ENCODE data around the gene KCNK1. TPM values are rescaled to one million over a fixed set of nuclear protein-coding genes. Genes with fewer than 3 reads are reported as not detected.

The KCNK1 gene
- total and polyA plus RNA-seq, 2 of the 13 experiments (the other 11 are each of a cell fraction or from before 2014, with no cell fraction given), result not detected

- no peaks in the 10 kb centered on the region for H3K9me3 ChIP-seq (ENCODE audit: low read length)
- H3K27ac ChIP-seq (ENCODE audit: extremely low read length, insufficient read depth, low read length), result no peak overlapping the region
- no peak for TF ChIP-seq MAX (IDR thresholded peaks at IDR 0.05)
- TF ChIP-seq ZNF75D (CRISPR knock-in tag; IDR thresholded peaks at IDR 0.05; ENCODE audit: borderline replicate concordance), result no peak
- TF ChIP-seq HOXA3 (CRISPR knock-in tag; IDR thresholded peaks at IDR 0.05), result no peak
- TF ChIP-seq, protein P1, sequence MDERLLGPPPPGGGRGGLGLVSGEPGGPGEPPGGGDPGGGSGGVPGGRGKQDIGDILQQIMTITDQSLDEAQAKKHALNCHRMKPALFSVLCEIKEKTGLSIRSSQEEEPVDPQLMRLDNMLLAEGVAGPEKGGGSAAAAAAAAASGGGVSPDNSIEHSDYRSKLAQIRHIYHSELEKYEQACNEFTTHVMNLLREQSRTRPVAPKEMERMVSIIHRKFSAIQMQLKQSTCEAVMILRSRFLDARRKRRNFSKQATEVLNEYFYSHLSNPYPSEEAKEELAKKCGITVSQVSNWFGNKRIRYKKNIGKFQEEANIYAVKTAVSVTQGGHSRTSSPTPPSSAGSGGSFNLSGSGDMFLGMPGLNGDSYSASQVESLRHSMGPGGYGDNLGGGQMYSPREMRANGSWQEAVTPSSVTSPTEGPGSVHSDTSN (CRISPR knock-in tag; IDR thresholded peaks at IDR 0.05), result no peak
- TF ChIP-seq SNAPC2 (CRISPR knock-in tag; IDR thresholded peaks at IDR 0.05), result no peak
- TF ChIP-seq SIX1 (CRISPR knock-in tag; IDR thresholded peaks at IDR 0.05; ENCODE audit: borderline replicate concordance), result no peak
- no peak for TF ChIP-seq ZNF33B (CRISPR knock-in tag; IDR thresholded peaks at IDR 0.05)
- TF ChIP-seq SP4 (CRISPR knock-in tag; IDR thresholded peaks at IDR 0.05), result no peak
- TF ChIP-seq ZNF543 (CRISPR knock-in tag; IDR thresholded peaks at IDR 0.05), result no peak
- no peak for TF ChIP-seq NR2F6 (IDR thresholded peaks at IDR 0.05)
- TF ChIP-seq NR2F6 (CRISPR knock-in tag; IDR thresholded peaks at IDR 0.05), result no peak
- no peak for TF ChIP-seq NR3C1 (CRISPR knock-in tag; IDR thresholded peaks at IDR 0.05)
- TF ChIP-seq HOXA5 (CRISPR knock-in tag; IDR thresholded peaks at IDR 0.05), result no peak
- no peak for TF ChIP-seq HDAC2 (CRISPR knock-in tag; IDR thresholded peaks at IDR 0.05)
- TF ChIP-seq, protein P2, sequence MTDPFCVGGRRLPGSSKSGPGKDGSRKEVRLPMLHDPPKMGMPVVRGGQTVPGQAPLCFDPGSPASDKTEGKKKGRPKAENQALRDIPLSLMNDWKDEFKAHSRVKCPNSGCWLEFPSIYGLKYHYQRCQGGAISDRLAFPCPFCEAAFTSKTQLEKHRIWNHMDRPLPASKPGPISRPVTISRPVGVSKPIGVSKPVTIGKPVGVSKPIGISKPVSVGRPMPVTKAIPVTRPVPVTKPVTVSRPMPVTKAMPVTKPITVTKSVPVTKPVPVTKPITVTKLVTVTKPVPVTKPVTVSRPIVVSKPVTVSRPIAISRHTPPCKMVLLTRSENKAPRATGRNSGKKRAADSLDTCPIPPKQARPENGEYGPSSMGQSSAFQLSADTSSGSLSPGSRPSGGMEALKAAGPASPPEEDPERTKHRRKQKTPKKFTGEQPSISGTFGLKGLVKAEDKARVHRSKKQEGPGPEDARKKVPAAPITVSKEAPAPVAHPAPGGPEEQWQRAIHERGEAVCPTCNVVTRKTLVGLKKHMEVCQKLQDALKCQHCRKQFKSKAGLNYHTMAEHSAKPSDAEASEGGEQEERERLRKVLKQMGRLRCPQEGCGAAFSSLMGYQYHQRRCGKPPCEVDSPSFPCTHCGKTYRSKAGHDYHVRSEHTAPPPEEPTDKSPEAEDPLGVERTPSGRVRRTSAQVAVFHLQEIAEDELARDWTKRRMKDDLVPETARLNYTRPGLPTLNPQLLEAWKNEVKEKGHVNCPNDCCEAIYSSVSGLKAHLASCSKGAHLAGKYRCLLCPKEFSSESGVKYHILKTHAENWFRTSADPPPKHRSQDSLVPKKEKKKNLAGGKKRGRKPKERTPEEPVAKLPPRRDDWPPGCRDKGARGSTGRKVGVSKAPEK (CRISPR knock-in tag; IDR thresholded peaks at IDR 0.05; ENCODE audit: borderline replicate concordance), result no peak
- ChIA-PET CTCF (ENCODE audit: low intra/inter-chr PET ratio, low total read pairs) (no interaction called here), POLR2A (no interaction called here)
- H3K27me3 ChIP-seq (ENCODE audit: control insufficient read depth in 1 of 2, insufficient read depth in 2 of 2, low read length in 2 of 2), result peaks cover 0 to 1% of the 10 kb centered on the region in 2 experiments; a peak in 1 of 5 replicates
- H3K9ac ChIP-seq (ENCODE audit: insufficient read depth, low read depth, low read length), result no peak overlapping the region
- H3K4me1 ChIP-seq (ENCODE audit: insufficient read depth, low read length), result no peaks in the 10 kb centered on the region
- H3K4me3 ChIP-seq (replicated peaks in 1 of 3; ENCODE audit: insufficient read depth in 1 of 3, low read depth in 2 of 3, low read length in 3 of 3), result no peak overlapping the region
- no peak for FAIRE-seq
- no peaks in the 10 kb centered on the region for H3K36me3 ChIP-seq (replicated peaks in 1 of 2; ENCODE audit: control insufficient read depth in 1 of 2, insufficient read depth in 2 of 2, low read length in 2 of 2)
- BruUV-seq (replicated peaks), result no TSS peak
- no peaks in the 10 kb centered on the region for H4K20me1 ChIP-seq (ENCODE audit: insufficient read depth, low read length)
- H3K79me2 ChIP-seq (ENCODE audit: insufficient read depth, low read length), result no peaks in the 10 kb centered on the region
- no peak for DNase-seq (ENCODE audit: low spot score)
- intact Hi-C loops (cut with micrococcal nuclease; ENCODE audit: unreplicated experiment), result no loop called here
- no peak overlapping the region for H3K4me2 ChIP-seq (ENCODE audit: low read depth, low read length)
- ATAC-seq, result no peak
- no peak overlapping the region for H2AFZ ChIP-seq (ENCODE audit: low read length)
- in situ Hi-C loops (cut with HindIII; ENCODE audit: extremely low pct_ligation_motif_present, low pct_unique_long_range_greater_than_20kb), result no loop called here
- 3% methylated on average over 5 of the region's 5 CpGs for WGBS (ENCODE audit: low lambda C conversion rate)
Observed at GRCh38 chr1:233639611-233640010, 25.7 kb downstream of the KCNK1 start.
